Adrenal gland (tissue), 12 donors: ENCODE results near the gene IGFL4. TPM values are rescaled to one million over a fixed set of nuclear protein-coding genes. Genes with fewer than 3 reads are reported as not detected.

ENCODE experiments used
- DNase-seq, 7 donors: peaks; one replicate each; pipeline ENCODE4 v3.0.0-alpha.2; 2019 to 2020
- H3K27ac ChIP-seq, 5 donors: fragments of 200-600 bp; sonication (generic) in 4 of 5; 1 replicate in 3 of 5; 2 replicates in 2 of 5; pipeline versions ENCODE4 v1.5.1 to v1.8.0; 2016 to 2020; ENCODE audit warnings: mild to moderate bottlenecking in 1 of 5
- H3K27me3 ChIP-seq: fragments of 200-600 bp; 2 replicates; pipeline ENCODE4 v1.8.0; 2021
- H3K36me3 ChIP-seq, 2 donors: fragments of 200-600 bp; replicated peaks in 1 of 2; 1 replicate in 1 of 2; 2 replicates in 1 of 2; pipeline versions ENCODE4 v1.5.1 to v1.8.0; 2018 to 2022
- H3K4me1 ChIP-seq, 2 donors: fragments of 200-600 bp; replicated peaks in 1 of 2; 1 replicate in 1 of 2; 2 replicates in 1 of 2; pipeline versions ENCODE4 v1.5.1 to v1.8.0; 2018 to 2021
- H3K4me3 ChIP-seq, 4 donors: fragments of 200-600 bp; sonication (generic) in 3 of 4; one replicate each; pipeline ENCODE4 v1.5.1; 2016 to 2018
- H3K9me3 ChIP-seq, 3 donors: fragments of 200-600 bp; sonication (generic) in 1 of 3; replicated peaks in 1 of 3; 1 replicate in 2 of 3; 2 replicates in 1 of 3; pipeline versions ENCODE4 v1.5.1 to v1.8.0; 2016 to 2021
- CTCF ChIP-seq, 6 experiments: fragments of 450-650 bp in 4 of 6; fragments of 200-600 bp in 2 of 6; sonication (generic) in 1 of 6; IDR thresholded peaks; 1 replicate in 5 of 6; 2 replicates in 1 of 6; pipeline versions ENCODE4 v1.5.1 to v1.8.0; 2016 to 2021; ENCODE audit warnings: antibody characterized with exemption in 6 of 6, mild to moderate bottlenecking in 2 of 6, moderate library complexity in 1 of 6
- POLR2A ChIP-seq, 2 donors: fragments of 450-650 bp; IDR thresholded peaks; one replicate each; pipeline ENCODE4 v1.6.1; 2017; ENCODE audit warnings: antibody characterized with exemption in 2 of 2, mild to moderate bottlenecking in 2 of 2, moderate library complexity in 1 of 2
- WGBS, 4 donors: extraction: QIAGEN DNeasy Blood & Tissue Kit in 2 of 4; methylation state at CpG; one replicate each; pipeline versions ENCODE4 v1.1.5 to v1.1.7; 2013 to 2017; 5-methylcytosine and 5-hydroxymethylcytosine counted together
- intact Hi-C, 2 donors: fragments of 100-400 bp; cut with DNase I; formaldehyde crosslinking; loops; one replicate each; pipeline versions ENCODE4 v1.14.1 to v1.15.0; 2022 to 2023
- polyA plus RNA-seq, 3 donors: library from polyadenylated mRNA; stranded (reverse); fragments of 200-250 nt in 2 of 3; fragments of 350-450 nt in 1 of 3; fragmentation: Illumina TruSeq in 1 of 3; extraction: RNeasy Lipid Tissue Mini Kit (QIAGEN cat#74804) in 1 of 3; gene quantifications; one replicate each; pipeline ENCODE4 v1.2.3, GENCODE V29; 2013 to 2014
- total RNA-seq, 9 donors: library from RNA; depleted of rRNA in 4 of 9; stranded (reverse); fragments of >200 nt in 4 of 9; fragments of 120-200 nt in 1 of 9; fragmentation: NEBNext Ultra II Directional in 1 of 9; extraction: Animal tissue kit (Norgen Biotek cat#: 25700) in 1 of 9; gene quantifications; one replicate each; pipeline versions ENCODE4 v1.1.0 to v1.2.4, GENCODE V29; 2013 to 2023
- donor health status: healthy with polysubstance abuse.
- donor health status: Bipolar disorder and iron deficiency.
- donor health status: DM: yes; HTN: yes; CAD: no.
- donor health status: DM: no; HTN: no; CAD: no.
- donor health status: DM: no; HTN: no; CAD: no.
- donor health status: DM: yes; HTN: yes; CAD: no.

IGFL4 gene
- total and polyA plus RNA-seq, 12 donors, result 0.11 to 1.7 (median 0.29) TPM; not detected in 6

GRCh38 chr19:46017874-46018675, 22.7 kb downstream of the IGFL4 start:
- no peak overlapping the region for H3K4me3 ChIP-seq
- no peak for TF ChIP-seq POLR2A (IDR thresholded peaks at IDR 0.05)
- no peak for TF ChIP-seq CTCF (IDR thresholded peaks at IDR 0.05)
- intact Hi-C loops, result no loop called here
- DNase-seq, result no peak
- 89 to 96% (median 94%) methylated on average over 7 to 15 of the region's 15 CpGs for whole genome bisulfite sequencing, 4 donors
- peaks cover 7 to 11% of the 10 kb centered on the region in 2 donors for H3K4me1 ChIP-seq
- H3K36me3 ChIP-seq, result no peaks in the 10 kb centered on the region
- H3K9me3 ChIP-seq, result no peaks in the 10 kb centered on the region
- peaks cover 19% of the 10 kb centered on the region for H3K27me3 ChIP-seq
- H3K27ac ChIP-seq, result no peak overlapping the region

GRCh38 chr19:46017095-46017429, 23.7 kb downstream of the IGFL4 start:
- no peaks in the 10 kb centered on the region for H3K9me3 ChIP-seq
- H3K36me3 ChIP-seq, result no peaks in the 10 kb centered on the region
- TF ChIP-seq CTCF (IDR thresholded peaks at IDR 0.05) (peak in 1 of 6 experiments; percentile 12), POLR2A (IDR thresholded peaks at IDR 0.05) (no peak)
- peaks cover 7 to 11% of the 10 kb centered on the region in 2 donors for H3K4me1 ChIP-seq
- H3K27me3 ChIP-seq, result peaks cover 9% of the 10 kb centered on the region
- no peak overlapping the region for H3K4me3 ChIP-seq
- no peak overlapping the region for H3K27ac ChIP-seq
- 37 to 49% (median 46%) methylated on average over 5 to 7 of the region's 7 CpGs for WGBS, 4 donors
- intact Hi-C loops, result no loop called here
- DNase-seq, result peak in 1 of 7 donors; percentile 29

- Histone ChIP-seq H3K27me3 (peaks cover 4% of the 10 kb centered on the region), H3K27ac (no peak overlapping the region), H3K9me3 (no peaks in the 10 kb centered on the region), H3K36me3 (no peaks in the 10 kb centered on the region), H3K4me3 (peak overlapping the region in 3 of 4 donors; percentile 30 to 99 (median 77)), H3K4me1 (peaks cover 7 to 11% of the 10 kb centered on the region in 2 donors)
- intact Hi-C loops, result no loop called here
- DNase-seq, result peak; percentile 70 to 88 (median 82)
- TF ChIP-seq CTCF (IDR thresholded peaks at IDR 0.05), result peak; percentile 39 to 89 (median 64)
- no peak for TF ChIP-seq POLR2A (IDR thresholded peaks at IDR 0.05)
- WGBS, 4 donors, result 1 to 2% (median 2%) methylated on average over 22 to 48 of the region's 48 CpGs
These were observed 24.2 kb downstream of the IGFL4 start for GRCh38 chr19:46016426-46017094.

- peak overlapping the region in 3 of 4 donors; percentile 30 to 99 (median 77) for H3K4me3 ChIP-seq
- no peaks in the 10 kb centered on the region for H3K9me3 ChIP-seq
- H3K27me3 ChIP-seq, result peaks cover 4% of the 10 kb centered on the region
- WGBS, 4 donors, result 8 to 16% (median 10%) methylated on average over 25 to 63 of the region's 63 CpGs
- H3K36me3 ChIP-seq, result no peaks in the 10 kb centered on the region
- H3K27ac ChIP-seq, result no peak overlapping the region
- DNase-seq, result no peak
- H3K4me1 ChIP-seq, result peaks cover 7 to 11% of the 10 kb centered on the region in 2 donors
- intact Hi-C loops, result no loop called here
- TF ChIP-seq CTCF (IDR thresholded peaks at IDR 0.05) (no peak), POLR2A (IDR thresholded peaks at IDR 0.05) (no peak)
These were observed 24.9 kb downstream of the IGFL4 start for GRCh38 chr19:46015687-46016425.
